ENCODE data around the gene BIRC2.

DNA sequence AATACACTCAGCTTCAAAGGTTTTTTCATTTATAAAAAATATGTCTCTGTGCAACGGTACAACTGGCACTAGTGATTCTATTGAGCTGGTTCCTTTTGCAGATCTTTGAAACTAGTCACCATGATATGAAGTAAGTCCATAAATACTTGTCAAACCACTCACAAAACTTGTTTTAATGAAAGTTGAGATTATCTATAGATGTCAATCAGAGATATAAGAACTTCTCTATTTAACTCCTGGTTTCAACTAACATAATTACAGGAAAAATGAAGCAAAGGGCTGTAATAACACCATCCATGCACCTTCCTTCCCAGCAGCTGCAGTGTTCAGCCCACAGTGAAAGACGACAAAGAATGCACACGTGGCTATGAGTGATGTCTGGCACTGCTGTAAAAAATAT lies 60.9 kb downstream of the BIRC2 start:
- no peak for TF ChIP-seq JUND (IDR thresholded peaks at IDR 0.05; ENCODE audit: borderline replicate concordance, low read depth, low read length)
- TF ChIP-seq JUND (tag; IDR thresholded peaks at IDR 0.05; ENCODE audit: borderline replicate concordance, low read depth, low read length) = no peak
- TF ChIP-seq, protein P1, sequence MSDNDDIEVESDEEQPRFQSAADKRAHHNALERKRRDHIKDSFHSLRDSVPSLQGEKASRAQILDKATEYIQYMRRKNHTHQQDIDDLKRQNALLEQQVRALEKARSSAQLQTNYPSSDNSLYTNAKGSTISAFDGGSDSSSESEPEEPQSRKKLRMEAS (CRISPR knock-in tag; IDR thresholded peaks at IDR 0.05) = no peak
- TF ChIP-seq, protein P2, sequence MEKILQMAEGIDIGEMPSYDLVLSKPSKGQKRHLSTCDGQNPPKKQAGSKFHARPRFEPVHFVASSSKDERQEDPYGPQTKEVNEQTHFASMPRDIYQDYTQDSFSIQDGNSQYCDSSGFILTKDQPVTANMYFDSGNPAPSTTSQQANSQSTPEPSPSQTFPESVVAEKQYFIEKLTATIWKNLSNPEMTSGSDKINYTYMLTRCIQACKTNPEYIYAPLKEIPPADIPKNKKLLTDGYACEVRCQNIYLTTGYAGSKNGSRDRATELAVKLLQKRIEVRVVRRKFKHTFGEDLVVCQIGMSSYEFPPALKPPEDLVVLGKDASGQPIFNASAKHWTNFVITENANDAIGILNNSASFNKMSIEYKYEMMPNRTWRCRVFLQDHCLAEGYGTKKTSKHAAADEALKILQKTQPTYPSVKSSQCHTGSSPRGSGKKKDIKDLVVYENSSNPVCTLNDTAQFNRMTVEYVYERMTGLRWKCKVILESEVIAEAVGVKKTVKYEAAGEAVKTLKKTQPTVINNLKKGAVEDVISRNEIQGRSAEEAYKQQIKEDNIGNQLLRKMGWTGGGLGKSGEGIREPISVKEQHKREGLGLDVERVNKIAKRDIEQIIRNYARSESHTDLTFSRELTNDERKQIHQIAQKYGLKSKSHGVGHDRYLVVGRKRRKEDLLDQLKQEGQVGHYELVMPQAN (IDR thresholded peaks at IDR 0.05; ENCODE audit: borderline replicate concordance) = no peak
- TF ChIP-seq FIP1L1 (IDR thresholded peaks at IDR 0.05; ENCODE audit: low read depth, low read length, poor library complexity, severe bottlenecking) = no peak

Data from K562 (cell line).